NCI-H226 (cell line): Measurements from ENCODE around the gene WNT3A.

Experiments
- DNase-seq: peaks from one replicate; pipeline ENCODE4 v3.0.0-alpha.2; 2015

WNT3A gene

GRCh38 chr1:228034954-228035837 is 28.4 kb downstream of the WNT3A start:
- DNase-seq = no peak

- DNase-seq = no peak
Observed at GRCh38 chr1:228035844-228036243, 29.0 kb downstream of the WNT3A start.

GRCh38 chr1:228036701-228037231 is 30.0 kb downstream of the WNT3A start:
- no peak for DNase-seq

GRCh38 chr1:228037401-228038386 is 30.9 kb downstream of the WNT3A start:
- DNase-seq = no peak

- no peak for DNase-seq
Observed at GRCh38 chr1:228038387-228039005, 31.7 kb downstream of the WNT3A start.

GRCh38 chr1:228039006-228039903 is 32.5 kb downstream of the WNT3A start:
- no peak for DNase-seq

GRCh38 chr1:228039986-228040385 is 33.2 kb downstream of the WNT3A start:
- no peak for DNase-seq

GRCh38 chr1:228041316-228041715 is 34.5 kb downstream of the WNT3A start:
- DNase-seq = no peak

- DNase-seq = no peak
Observed at GRCh38 chr1:228042508-228042907, 35.7 kb downstream of the WNT3A start.

GRCh38 chr1:228043281-228043848 is 36.6 kb downstream of the WNT3A start:
- peak; percentile 6 for DNase-seq

GRCh38 chr1:228044961-228045360 is 38.2 kb downstream of the WNT3A start:
- no peak for DNase-seq

- no peak for DNase-seq
Observed at GRCh38 chr1:228045405-228045804, 38.6 kb downstream of the WNT3A start.

GRCh38 chr1:228045871-228046270 is 39.1 kb downstream of the WNT3A start:
- no peak for DNase-seq

- no peak for DNase-seq
Observed at GRCh38 chr1:228046421-228047182, 39.8 kb downstream of the WNT3A start.

GRCh38 chr1:228047183-228047466 is 40.3 kb downstream of the WNT3A start:
- no peak for DNase-seq

- no peak for DNase-seq
Observed at GRCh38 chr1:228048120-228048519, 41.3 kb downstream of the WNT3A start.

GRCh38 chr1:228048659-228049298 is 42.0 kb downstream of the WNT3A start:
- DNase-seq = no peak

- DNase-seq = no peak
Observed at GRCh38 chr1:228050571-228051231, 43.9 kb downstream of the WNT3A start.

- DNase-seq = no peak
Observed at GRCh38 chr1:228058172-228058948, 51.6 kb downstream of the WNT3A start.
